SK-N-SH (cell line): ENCODE data around the gene FECH. TPM values are rescaled to one million over a fixed set of nuclear protein-coding genes. Genes with fewer than 3 reads are reported as not detected.

Experiments used
- CTCF ChIA-PET: fragments of 300-600, 350-600 bp; formaldehyde crosslinking; extraction: SDS; loops from one replicate; lab custom pipeline; 2021; lab: Yijun Ruan, JAX
- POLR2A ChIA-PET: fragments of 350-600 bp; sonication (Branson Sonifier 250); formaldehyde crosslinking; extraction: SDS; loops from one replicate; lab custom pipeline; 2020; ENCODE audit warnings: antibody characterized with exemption, inconsistent platforms; lab: Yijun Ruan, JAX
- DNase-seq: peaks from one replicate; pipeline ENCODE4 v3.0.0; 2012
- H2AFZ ChIP-seq: fragments of 200-600 bp; sonication (generic); 2 replicates; pipeline ENCODE4 v1.8.1; 2016; ENCODE audit warnings: antibody characterized with exemption, mild to moderate bottlenecking, low read depth
- H3F3A ChIP-seq: fragments of 200-600 bp; sonication (generic); replicated peaks from 2 replicates; pipeline ENCODE3; 2016; ENCODE audit warnings: antibody characterized with exemption, mild to moderate bottlenecking; ENCODE audit not compliant: insufficient read depth
- H3K27ac ChIP-seq, 2 experiments: fragments of 200-500 bp in 1 of 2; fragments of 200-600 bp in 1 of 2; sonication (Bioruptor generic) in 1 of 2; sonication (generic), shearing (Covaris generic) in 1 of 2; 2 replicates each; pipeline versions ENCODE4 v1.5.1 to v1.6.1; 2014 to 2016; ENCODE audit warnings: low read depth in 2 of 2, inconsistent platforms in 1 of 2, low read length in 1 of 2, mild to moderate bottlenecking in 1 of 2, mixed read lengths in 1 of 2
- H3K27me3 ChIP-seq: fragments of 200-600 bp; sonication (generic), shearing (Covaris generic); 2 replicates; pipeline ENCODE4 v1.6.1; 2016; ENCODE audit warnings: mixed run types; ENCODE audit not compliant: insufficient read depth
- H3K36me3 ChIP-seq, 2 experiments: fragments of 200-500 bp in 1 of 2; fragments of 200-600 bp in 1 of 2; sonication (Bioruptor generic) in 1 of 2; sonication (generic) in 1 of 2; replicated peaks in 1 of 2; 2 replicates each; pipeline versions ENCODE3 to v1.5.1; 2014 to 2016; ENCODE audit warnings: low read length in 1 of 2, mild to moderate bottlenecking in 1 of 2; ENCODE audit not compliant: insufficient read depth in 2 of 2, control insufficient read depth in 1 of 2
- H3K4me1 ChIP-seq, 2 experiments: fragments of 200-500 bp in 1 of 2; fragments of 200-600 bp in 1 of 2; sonication (Bioruptor generic) in 1 of 2; sonication (generic), shearing (Covaris generic) in 1 of 2; 2 replicates each; pipeline versions ENCODE4 v1.5.1 to v1.6.1; 2014 to 2016; ENCODE audit warnings: low read depth in 1 of 2, low read length in 1 of 2, mixed run types in 1 of 2; ENCODE audit not compliant: insufficient read depth in 2 of 2, control insufficient read depth in 1 of 2
- H3K4me2 ChIP-seq: fragments of 200-600 bp; sonication (generic), shearing (Covaris generic); 2 replicates; pipeline ENCODE4 v1.6.1; 2017; ENCODE audit warnings: mixed run types
- H3K4me3 ChIP-seq, 2 experiments: fragments of 200-500 bp in 1 of 2; fragments of 200-600 bp in 1 of 2; sonication (Bioruptor generic) in 1 of 2; sonication (generic), shearing (Covaris generic) in 1 of 2; 2 replicates each; pipeline versions ENCODE4 v1.5.1 to v1.8.1; 2014 to 2016; ENCODE audit warnings: low read depth in 2 of 2, inconsistent platforms in 1 of 2, low read length in 1 of 2, mild to moderate bottlenecking in 1 of 2, mixed read lengths in 1 of 2, moderate library complexity in 1 of 2
- H3K79me2 ChIP-seq: fragments of 200-600 bp; sonication (generic); 2 replicates; pipeline ENCODE4 v1.8.1; 2017; ENCODE audit warnings: mild to moderate bottlenecking; ENCODE audit not compliant: insufficient read depth
- H3K9ac ChIP-seq: fragments of 200-600 bp; sonication (generic); 2 replicates; pipeline ENCODE4 v1.6.1; 2017; ENCODE audit warnings: mixed run types
- H3K9me2 ChIP-seq: fragments of 200-600 bp; sonication (generic); 2 replicates; pipeline ENCODE4 v1.6.1; 2017; ENCODE audit warnings: mixed run types
- H3K9me3 ChIP-seq: fragments of 200-600 bp; sonication (generic); 2 replicates; pipeline ENCODE4 v1.6.1; 2017; ENCODE audit warnings: mixed run types, mild to moderate bottlenecking, moderate library complexity
- H4K20me1 ChIP-seq: fragments of 200-600 bp; sonication (generic); 2 replicates; pipeline ENCODE4 v1.6.1; 2017; ENCODE audit warnings: mild to moderate bottlenecking, mixed run types; ENCODE audit not compliant: insufficient read depth
- CHD2 ChIP-seq: fragments of 150-350 bp; IDR thresholded peaks from 2 replicates; pipeline ENCODE4 v1.6.1; 2018; ENCODE audit warnings: low read length; ENCODE audit not compliant: partially characterized antibody
- ELF1 ChIP-seq: IDR thresholded peaks from 2 replicates; pipeline ENCODE4 v1.4.0; 2012
- EP300 ChIP-seq, 2 experiments: IDR thresholded peaks; 2 replicates each; pipeline versions ENCODE4 v1.4.0 to v1.6.1; 2012; ENCODE audit warnings: borderline replicate concordance in 1 of 2, low read depth in 1 of 2, low read length in 1 of 2
- FOXJ3 ChIP-seq: sonication (generic); formaldehyde crosslinking; IDR thresholded peaks from 2 replicates; pipeline ENCODE4 v1.5.1; 2020; ENCODE audit warnings: mild to moderate bottlenecking, missing genetic modification reagents
- FOXM1 ChIP-seq: IDR thresholded peaks from 2 replicates; pipeline ENCODE4 v1.4.0; 2012; ENCODE audit warnings: low read depth, mild to moderate bottlenecking
- GABPA ChIP-seq: IDR thresholded peaks from 2 replicates; pipeline ENCODE4 v1.4.0; 2012; ENCODE audit warnings: low read depth, mild to moderate bottlenecking
- GATA2 ChIP-seq: sonication (generic); formaldehyde crosslinking; IDR thresholded peaks from 2 replicates; pipeline ENCODE4 v1.5.0; 2020; ENCODE audit warnings: mild to moderate bottlenecking, missing genetic modification reagents
- MAX ChIP-seq: IDR thresholded peaks from 2 replicates; pipeline ENCODE4 v1.4.0; 2012; ENCODE audit warnings: low read depth
- MEF2A ChIP-seq: IDR thresholded peaks from 2 replicates; pipeline ENCODE4 v1.4.0; 2012; ENCODE audit warnings: low read depth, borderline replicate concordance
- MXI1 ChIP-seq: IDR thresholded peaks from 2 replicates; pipeline ENCODE4 v1.6.1; 2012; ENCODE audit warnings: mild to moderate bottlenecking, low read depth, low read length, improper control_type of control experiment
- NFIC ChIP-seq: IDR thresholded peaks from 2 replicates; pipeline ENCODE4 v1.4.0; 2012; ENCODE audit warnings: borderline replicate concordance
- NRF1 ChIP-seq: IDR thresholded peaks from 2 replicates; pipeline ENCODE4 v1.6.1; 2012; ENCODE audit warnings: low read depth, mild to moderate bottlenecking, low read length
- POLR2AphosphoS5 ChIP-seq: IDR thresholded peaks from 2 replicates; pipeline ENCODE4 v1.6.1; 2012; ENCODE audit warnings: low read depth, low read length
- REST ChIP-seq: IDR thresholded peaks from 2 replicates; pipeline ENCODE4 v1.6.1; 2012; ENCODE audit warnings: mild to moderate bottlenecking, low read depth, low read length, moderate library complexity
- SIN3A ChIP-seq: IDR thresholded peaks from 2 replicates; pipeline ENCODE4 v1.6.1; 2012; ENCODE audit warnings: low read depth, mild to moderate bottlenecking, low read length, moderate library complexity, borderline replicate concordance
- SMC3 ChIP-seq: IDR thresholded peaks from 2 replicates; pipeline ENCODE4 v1.6.1; 2012; ENCODE audit warnings: low read depth, low read length, improper control_type of control experiment
- TAF1 ChIP-seq: IDR thresholded peaks from 2 replicates; pipeline ENCODE4 v1.6.1; 2012; ENCODE audit warnings: low read depth, mild to moderate bottlenecking, low read length, moderate library complexity, borderline replicate concordance
- TCF12 ChIP-seq: IDR thresholded peaks from 2 replicates; pipeline ENCODE4 v1.4.0; 2012
- TEAD4 ChIP-seq: IDR thresholded peaks from 2 replicates; pipeline ENCODE4 v1.4.0; 2012; ENCODE audit warnings: mild to moderate bottlenecking, borderline replicate concordance; ENCODE audit not compliant: insufficient read depth
- YY1 ChIP-seq: IDR thresholded peaks from 2 replicates; pipeline ENCODE4 v1.4.0; 2012; ENCODE audit warnings: low read depth, mild to moderate bottlenecking
- WGBS: methylation state at CpG from one replicate; pipeline ENCODE4 v1.1.6; 2017; ENCODE audit warnings: low lambda C conversion rate; 5-methylcytosine and 5-hydroxymethylcytosine counted together
- polyA plus RNA-seq, 3 experiments: library from polyadenylated mRNA; depleted of rRNA; stranded (reverse); fragments of >200 nt; gene quantifications; 2 replicates each; pipeline ENCODE4 v1.2.3, GENCODE V29; 2012
- TF ChIP-seq, protein P1 (sequence below): fragments of 150-350 bp; IDR thresholded peaks from 2 replicates; pipeline ENCODE4 v1.6.1; 2017; ENCODE audit warnings: antibody characterized with exemption, low read length, low read depth, borderline replicate concordance
- TF ChIP-seq, protein P2 (sequence below): IDR thresholded peaks from 2 replicates; pipeline ENCODE4 v1.4.0; 2012; ENCODE audit warnings: low read depth, borderline replicate concordance

The FECH gene
- polyA plus RNA-seq, 1 of the 3 experiments (the other 2 are of a cell fraction): 44.4 TPM

GRCh38 chr18:57574866-57575265 is 11.6 kb downstream of the FECH start (continued):
- TF ChIP-seq NRF1 (no peak), SIN3A (no peak), GABPA (no peak)

GRCh38 chr18:57570162-57570561 is 16.3 kb downstream of the FECH start:
- H3K4me1 ChIP-seq: no peaks in the 10 kb centered on the region
- no peaks in the 10 kb centered on the region for H3K27me3 ChIP-seq
- TF ChIP-seq, protein P1, sequence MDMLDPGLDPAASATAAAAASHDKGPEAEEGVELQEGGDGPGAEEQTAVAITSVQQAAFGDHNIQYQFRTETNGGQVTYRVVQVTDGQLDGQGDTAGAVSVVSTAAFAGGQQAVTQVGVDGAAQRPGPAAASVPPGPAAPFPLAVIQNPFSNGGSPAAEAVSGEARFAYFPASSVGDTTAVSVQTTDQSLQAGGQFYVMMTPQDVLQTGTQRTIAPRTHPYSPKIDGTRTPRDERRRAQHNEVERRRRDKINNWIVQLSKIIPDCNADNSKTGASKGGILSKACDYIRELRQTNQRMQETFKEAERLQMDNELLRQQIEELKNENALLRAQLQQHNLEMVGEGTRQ: no peak
- TF ChIP-seq ELF1 (no peak), TAF1 (no peak), SMC3 (no peak), NRF1 (no peak), EP300 (IDR thresholded peaks at IDR 0.05; ENCODE audit: borderline replicate concordance in 1 of 2, low read depth in 1 of 2, low read length in 1 of 2) (no peak), POLR2AphosphoS5 (no peak)
- TF ChIP-seq, protein P2, sequence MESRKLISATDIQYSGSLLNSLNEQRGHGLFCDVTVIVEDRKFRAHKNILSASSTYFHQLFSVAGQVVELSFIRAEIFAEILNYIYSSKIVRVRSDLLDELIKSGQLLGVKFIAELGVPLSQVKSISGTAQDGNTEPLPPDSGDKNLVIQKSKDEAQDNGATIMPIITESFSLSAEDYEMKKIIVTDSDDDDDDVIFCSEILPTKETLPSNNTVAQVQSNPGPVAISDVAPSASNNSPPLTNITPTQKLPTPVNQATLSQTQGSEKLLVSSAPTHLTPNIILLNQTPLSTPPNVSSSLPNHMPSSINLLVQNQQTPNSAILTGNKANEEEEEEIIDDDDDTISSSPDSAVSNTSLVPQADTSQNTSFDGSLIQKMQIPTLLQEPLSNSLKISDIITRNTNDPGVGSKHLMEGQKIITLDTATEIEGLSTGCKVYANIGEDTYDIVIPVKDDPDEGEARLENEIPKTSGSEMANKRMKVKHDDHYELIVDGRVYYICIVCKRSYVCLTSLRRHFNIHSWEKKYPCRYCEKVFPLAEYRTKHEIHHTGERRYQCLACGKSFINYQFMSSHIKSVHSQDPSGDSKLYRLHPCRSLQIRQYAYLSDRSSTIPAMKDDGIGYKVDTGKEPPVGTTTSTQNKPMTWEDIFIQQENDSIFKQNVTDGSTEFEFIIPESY: no peak
- no peak for DNase-seq
- peaks cover 4% of the 10 kb centered on the region for H3F3A ChIP-seq
- no peaks in the 10 kb centered on the region for H3K9me3 ChIP-seq
- no peak overlapping the region for H3K27ac ChIP-seq
- H3K4me3 ChIP-seq: no peak overlapping the region
- no peak overlapping the region for H3K4me2 ChIP-seq
- H3K9me2 ChIP-seq: no peaks in the 10 kb centered on the region
- CTCF ChIA-PET: interaction anchor here (2.0 kb wide), 1 partner anchor 8 kb away, joined by 15 read pairs; no protein-coding TSS in a partner anchor
- 98% methylated on average over 4 of the region's 4 CpGs for WGBS
- no peak overlapping the region for H2AFZ ChIP-seq
- no peaks in the 10 kb centered on the region for H3K79me2 ChIP-seq
- H3K36me3 ChIP-seq: peaks cover 33 to 69% of the 10 kb centered on the region in 2 experiments
- POLR2A ChIA-PET: no interaction called here
- H3K9ac ChIP-seq: no peak overlapping the region
- H4K20me1 ChIP-seq: no peaks in the 10 kb centered on the region

- no peaks in the 10 kb centered on the region for H4K20me1 ChIP-seq
- ChIA-PET CTCF (interaction anchor here (0.5 to 0.6 kb wide), 2 partner anchors 10 to 118 kb away, joined by 3 read pairs; no protein-coding TSS in a partner anchor), POLR2A (no interaction called here)
- H3K27me3 ChIP-seq: no peaks in the 10 kb centered on the region
- no peak overlapping the region for H2AFZ ChIP-seq
- peaks cover 33 to 75% of the 10 kb centered on the region in 2 experiments for H3K36me3 ChIP-seq
- no peaks in the 10 kb centered on the region for H3K9me2 ChIP-seq
- H3K4me2 ChIP-seq: no peak overlapping the region
- H3F3A ChIP-seq: no peaks in the 10 kb centered on the region
- no peak overlapping the region for H3K9ac ChIP-seq
- DNase-seq: no peak
- H3K79me2 ChIP-seq: no peaks in the 10 kb centered on the region
- no peak overlapping the region for H3K27ac ChIP-seq
- no peak overlapping the region for H3K4me3 ChIP-seq
- H3K4me1 ChIP-seq: no peaks in the 10 kb centered on the region
- no peaks in the 10 kb centered on the region for H3K9me3 ChIP-seq
- WGBS: 80% methylated on average over 2 of the region's 2 CpGs
- no peak for TF ChIP-seq FOXJ3
- TF ChIP-seq MXI1: no peak
- TF ChIP-seq TCF12: no peak
- no peak for TF ChIP-seq MAX
- no peak for TF ChIP-seq NFIC
- no peak for TF ChIP-seq YY1
- TF ChIP-seq FOXM1: no peak
- TF ChIP-seq MEF2A: no peak
- TF ChIP-seq TEAD4: no peak
- no peak for TF ChIP-seq GATA2 (CRISPR knock-in tag)
- no peak for TF ChIP-seq CHD2
- no peak for TF ChIP-seq REST
These were observed 17.4 kb downstream of the FECH start for GRCh38 chr18:57569133-57569532.
